WTC11 (cell line): ENCODE data around the gene DTNB. TPM values are rescaled to one million over a fixed set of nuclear protein-coding genes. Genes with fewer than 3 reads are reported as not detected.

Source experiments
- ATAC-seq: fragments of 200-7000 bp; cut with Tn5 transposase; 2 replicates; pipeline ENCODE4 v1.10.0; 2021; ENCODE audit warnings: mild to moderate bottlenecking, moderate library complexity
- CTCF ChIA-PET: fragments of 300-600 bp; sonication (Branson Sonifier 250); formaldehyde crosslinking; loops from one replicate; lab custom pipeline; 2021; ENCODE audit warnings: antibody characterized with exemption; lab: Charles Lee
- POLR2A ChIA-PET: fragments of 350-600 bp; sonication (Branson Sonifier 250); formaldehyde crosslinking; loops from one replicate; lab custom pipeline; 2021; ENCODE audit warnings: antibody characterized with exemption; lab: Charles Lee
- DNase-seq: peaks from one replicate; pipeline ENCODE4 v3.0.0; 2021; ENCODE audit warnings: low spot score
- H3K27ac Mint-ChIP-seq: 2 replicates; pipeline ENCODE4 v1.8.0; 2021; ENCODE audit warnings: mixed read lengths
- H3K27me3 Mint-ChIP-seq: 2 replicates; pipeline ENCODE4 v1.8.0; 2021; ENCODE audit warnings: low read depth, mild to moderate bottlenecking, moderate library complexity, mixed read lengths
- H3K36me3 Mint-ChIP-seq: 2 replicates; pipeline ENCODE4 v1.8.0; 2021; ENCODE audit warnings: mixed read lengths
- H3K4me1 Mint-ChIP-seq: 2 replicates; pipeline ENCODE4 v1.8.0; 2022; ENCODE audit warnings: mixed read lengths
- H3K4me3 Mint-ChIP-seq: 2 replicates; pipeline ENCODE4 v1.8.0; 2021; ENCODE audit warnings: mild to moderate bottlenecking, moderate library complexity, mixed read lengths
- H3K9me3 Mint-ChIP-seq: 2 replicates; pipeline ENCODE4 v1.8.0; 2021; ENCODE audit warnings: mixed read lengths
- CBFB ChIP-seq: sonication (generic); formaldehyde crosslinking; IDR thresholded peaks from 2 replicates; pipeline ENCODE4 v1.8.1; 2022; ENCODE audit warnings: mild to moderate bottlenecking, low read depth, missing genetic modification reagents
- EMX1 ChIP-seq: fragments of 250-450 bp; sonication (Bioruptor Pico); IDR thresholded peaks from 2 replicates; pipeline ENCODE4 v1.8.0; 2021; ENCODE audit warnings: mild to moderate bottlenecking
- FOXK1 ChIP-seq: sonication (generic); formaldehyde crosslinking; IDR thresholded peaks from 2 replicates; pipeline ENCODE4 v1.8.0; 2022; ENCODE audit warnings: mild to moderate bottlenecking, moderate library complexity, missing genetic modification reagents
- JUN ChIP-seq: sonication (generic); formaldehyde crosslinking; IDR thresholded peaks from 2 replicates; pipeline ENCODE4 v1.8.0; 2023; ENCODE audit warnings: mild to moderate bottlenecking, missing genetic modification reagents
- MXD4 ChIP-seq: fragments of 250-450 bp; sonication (Bioruptor Pico); IDR thresholded peaks from 2 replicates; pipeline ENCODE4 v1.8.0; 2021; ENCODE audit warnings: mild to moderate bottlenecking, moderate library complexity, borderline replicate concordance
- MYBL2 ChIP-seq: sonication (generic); formaldehyde crosslinking; IDR thresholded peaks from 2 replicates; pipeline ENCODE4 v1.8.1; 2023; ENCODE audit warnings: mild to moderate bottlenecking, moderate library complexity, missing genetic modification reagents
- NFE2L1 ChIP-seq: sonication (generic); formaldehyde crosslinking; IDR thresholded peaks from 2 replicates; pipeline ENCODE4 v1.8.1; 2023; ENCODE audit warnings: missing genetic modification reagents
- OVOL2 ChIP-seq: fragments of 250-450 bp; sonication (Bioruptor Pico); IDR thresholded peaks from 2 replicates; pipeline ENCODE4 v1.9.0; 2021; ENCODE audit warnings: mild to moderate bottlenecking, borderline replicate concordance
- TCF7 ChIP-seq: sonication (generic); formaldehyde crosslinking; IDR thresholded peaks from 2 replicates; pipeline ENCODE4 v1.8.0; 2022; ENCODE audit warnings: mild to moderate bottlenecking, low read depth, missing genetic modification reagents, moderate library complexity
- TEAD1 ChIP-seq: sonication (generic); formaldehyde crosslinking; IDR thresholded peaks from 2 replicates; pipeline ENCODE4 v1.8.0; 2022; ENCODE audit warnings: mild to moderate bottlenecking, missing genetic modification reagents
- TEAD4 ChIP-seq: sonication (generic); formaldehyde crosslinking; IDR thresholded peaks from 2 replicates; pipeline ENCODE4 v1.8.0; 2022; ENCODE audit warnings: mild to moderate bottlenecking, missing genetic modification reagents
- ZNF121 ChIP-seq: sonication (generic); formaldehyde crosslinking; IDR thresholded peaks from 2 replicates; pipeline ENCODE4 v1.8.0; 2023; ENCODE audit warnings: missing genetic modification reagents
- ZNF232 ChIP-seq: sonication (generic); formaldehyde crosslinking; IDR thresholded peaks from 2 replicates; pipeline ENCODE4 v1.8.0; 2022; ENCODE audit warnings: mild to moderate bottlenecking, missing genetic modification reagents
- ZNF263 ChIP-seq: sonication (generic); formaldehyde crosslinking; IDR thresholded peaks from 2 replicates; pipeline ENCODE4 v1.8.1; 2022; ENCODE audit warnings: low read depth, mild to moderate bottlenecking, moderate library complexity, missing genetic modification reagents
- total RNA-seq: library from RNA; stranded (reverse); gene quantifications from 3 replicates; pipeline ENCODE4 v1.2.3, GENCODE V29; 2021
- TF ChIP-seq, protein P1 (sequence below): fragments of 200-600 bp; IDR thresholded peaks from 2 replicates; pipeline ENCODE4 v1.8.0; 2022; ENCODE audit warnings: antibody characterized with exemption
- TF ChIP-seq, protein P2 (sequence below): fragments of 250-450 bp; sonication (Bioruptor Pico); IDR thresholded peaks from 2 replicates; pipeline ENCODE4 v1.9.0; 2021; ENCODE audit warnings: mild to moderate bottlenecking
- TF ChIP-seq, protein P3 (sequence below): sonication (generic); formaldehyde crosslinking; IDR thresholded peaks from 2 replicates; pipeline ENCODE4 v1.8.1; 2023; ENCODE audit warnings: mild to moderate bottlenecking, missing genetic modification reagents, moderate library complexity
- TF ChIP-seq, protein P4 (sequence below): sonication (generic); formaldehyde crosslinking; IDR thresholded peaks from 2 replicates; pipeline ENCODE4 v1.8.1; 2023; ENCODE audit warnings: mild to moderate bottlenecking, missing genetic modification reagents, borderline replicate concordance
- TF ChIP-seq, protein P5 (sequence below): fragments of 250-450 bp; sonication (Bioruptor Pico); IDR thresholded peaks from 2 replicates; pipeline ENCODE4 v1.9.0; 2021; ENCODE audit warnings: mild to moderate bottlenecking, borderline replicate concordance
- TF ChIP-seq, protein P6 (sequence below): fragments of 250-450 bp; sonication (Bioruptor Pico); IDR thresholded peaks from 2 replicates; pipeline ENCODE4 v1.9.0; 2021; ENCODE audit warnings: moderate library complexity, mild to moderate bottlenecking, inconsistent platforms, borderline replicate concordance

Gene DTNB
- total RNA-seq, 1 experiment from 2014 or later: 39.9 TPM

DNA sequence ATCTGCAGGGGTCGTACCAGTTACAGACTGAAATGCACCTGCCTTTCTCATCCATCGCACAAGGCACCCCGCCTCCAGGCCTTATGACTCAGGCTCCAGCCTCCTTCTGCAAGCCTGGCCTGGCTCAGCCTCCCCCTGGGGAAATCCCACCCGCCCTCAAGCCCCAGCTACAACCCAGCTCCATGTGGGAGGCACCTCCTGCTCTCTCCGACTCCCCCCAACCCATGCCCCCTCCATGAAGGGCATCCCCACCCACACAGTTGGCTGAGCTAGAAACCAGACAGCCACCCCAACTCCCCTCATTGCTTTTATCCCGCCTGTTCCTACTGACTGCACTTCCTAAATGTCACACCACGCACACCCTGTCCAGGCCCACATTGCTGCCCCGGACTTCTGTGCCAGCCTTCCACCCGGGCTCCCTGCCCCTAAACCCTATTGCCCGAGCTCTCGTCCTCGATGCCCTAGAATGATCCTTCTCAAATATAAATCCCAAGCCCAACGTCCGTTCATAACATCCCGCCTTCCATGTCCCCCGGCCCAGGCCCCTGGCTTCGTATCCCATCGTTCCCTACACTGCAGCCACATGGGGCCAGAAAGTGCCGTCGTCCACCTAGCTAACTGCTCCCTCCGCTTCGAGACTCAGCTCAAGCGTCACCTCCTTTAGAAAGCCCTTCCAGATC, 341.6 kb downstream of the DTNB start:
- Mint-ChIP-seq H3K27ac (no peak overlapping the region), H3K4me3 (no peak overlapping the region), H3K36me3 (peaks cover 10% of the 10 kb centered on the region), H3K9me3 (0 out of 2 replicates have a peak, but pooled peaks cover 4% of the 10 kb centered on the region), H3K4me1 (peaks cover 44% of the 10 kb centered on the region), H3K27me3 (no peaks in the 10 kb centered on the region)
- no peak for TF ChIP-seq JUN (CRISPR knock-in tag)
- TF ChIP-seq OVOL2 (CRISPR knock-in tag): no peak
- TF ChIP-seq, protein P1, sequence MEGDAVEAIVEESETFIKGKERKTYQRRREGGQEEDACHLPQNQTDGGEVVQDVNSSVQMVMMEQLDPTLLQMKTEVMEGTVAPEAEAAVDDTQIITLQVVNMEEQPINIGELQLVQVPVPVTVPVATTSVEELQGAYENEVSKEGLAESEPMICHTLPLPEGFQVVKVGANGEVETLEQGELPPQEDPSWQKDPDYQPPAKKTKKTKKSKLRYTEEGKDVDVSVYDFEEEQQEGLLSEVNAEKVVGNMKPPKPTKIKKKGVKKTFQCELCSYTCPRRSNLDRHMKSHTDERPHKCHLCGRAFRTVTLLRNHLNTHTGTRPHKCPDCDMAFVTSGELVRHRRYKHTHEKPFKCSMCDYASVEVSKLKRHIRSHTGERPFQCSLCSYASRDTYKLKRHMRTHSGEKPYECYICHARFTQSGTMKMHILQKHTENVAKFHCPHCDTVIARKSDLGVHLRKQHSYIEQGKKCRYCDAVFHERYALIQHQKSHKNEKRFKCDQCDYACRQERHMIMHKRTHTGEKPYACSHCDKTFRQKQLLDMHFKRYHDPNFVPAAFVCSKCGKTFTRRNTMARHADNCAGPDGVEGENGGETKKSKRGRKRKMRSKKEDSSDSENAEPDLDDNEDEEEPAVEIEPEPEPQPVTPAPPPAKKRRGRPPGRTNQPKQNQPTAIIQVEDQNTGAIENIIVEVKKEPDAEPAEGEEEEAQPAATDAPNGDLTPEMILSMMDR: no peak
- TF ChIP-seq, protein P2, sequence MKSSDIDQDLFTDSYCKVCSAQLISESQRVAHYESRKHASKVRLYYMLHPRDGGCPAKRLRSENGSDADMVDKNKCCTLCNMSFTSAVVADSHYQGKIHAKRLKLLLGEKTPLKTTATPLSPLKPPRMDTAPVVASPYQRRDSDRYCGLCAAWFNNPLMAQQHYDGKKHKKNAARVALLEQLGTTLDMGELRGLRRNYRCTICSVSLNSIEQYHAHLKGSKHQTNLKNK (CRISPR knock-in tag): no peak
- TF ChIP-seq TCF7 (CRISPR knock-in tag): no peak
- TF ChIP-seq EMX1 (CRISPR knock-in tag): no peak
- no peak for TF ChIP-seq NFE2L1 (CRISPR knock-in tag)
- TF ChIP-seq ZNF121 (CRISPR knock-in tag): no peak
- ATAC-seq: no peak
- POLR2A ChIA-PET: interaction anchor here (0.5 to 0.8 kb wide), 2 partner anchors 8 to 1274 kb away, joined by 3 read pairs; no protein-coding TSS in a partner anchor
- CTCF ChIA-PET: interaction anchor here (1.0 to 8.8 kb wide), 6 partner anchors 9 to 44 kb away, joined by 3 to 74 read pairs (median 6); no protein-coding TSS in a partner anchor
- no peak for DNase-seq

DNA sequence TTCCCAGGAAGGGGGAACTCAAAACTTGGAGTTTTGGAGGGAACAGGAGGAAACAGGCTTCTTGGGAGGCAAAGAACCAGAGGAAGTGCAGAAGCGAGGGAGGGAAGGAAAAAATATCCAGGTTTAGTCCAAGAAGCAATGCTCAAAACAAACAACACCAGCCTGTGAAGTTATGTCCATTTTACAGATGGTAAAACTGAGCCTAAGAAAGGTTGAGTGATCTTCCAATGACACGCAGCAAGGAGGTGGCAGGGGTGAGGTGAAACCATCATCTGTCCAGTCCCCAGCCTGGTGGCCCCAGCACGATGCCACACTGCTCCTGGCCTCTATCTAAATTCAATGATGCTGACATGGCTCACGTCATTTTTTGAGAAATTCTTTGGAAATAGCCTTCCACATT, 342.4 kb downstream of the DTNB start:
- H3K4me3 Mint-ChIP-seq: no peak overlapping the region
- CTCF ChIA-PET: interaction anchor here (1.1 to 1.8 kb wide), 2 partner anchors 16 to 31 kb away, joined by 4 to 8 read pairs; no protein-coding TSS in a partner anchor
- no peak for DNase-seq
- peaks cover 14% of the 10 kb centered on the region for H3K36me3 Mint-ChIP-seq
- H3K27ac Mint-ChIP-seq: no peak overlapping the region; the same call in 1 of the 2 replicates
- POLR2A ChIA-PET: no interaction called here
- ATAC-seq: no peak
- peaks cover 8% of the 10 kb centered on the region for H3K9me3 Mint-ChIP-seq
- TF ChIP-seq, protein P3, sequence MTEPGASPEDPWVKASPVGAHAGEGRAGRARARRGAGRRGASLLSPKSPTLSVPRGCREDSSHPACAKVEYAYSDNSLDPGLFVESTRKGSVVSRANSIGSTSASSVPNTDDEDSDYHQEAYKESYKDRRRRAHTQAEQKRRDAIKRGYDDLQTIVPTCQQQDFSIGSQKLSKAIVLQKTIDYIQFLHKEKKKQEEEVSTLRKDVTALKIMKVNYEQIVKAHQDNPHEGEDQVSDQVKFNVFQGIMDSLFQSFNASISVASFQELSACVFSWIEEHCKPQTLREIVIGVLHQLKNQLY (CRISPR knock-in tag): no peak
- TF ChIP-seq TEAD1 (CRISPR knock-in tag) (no peak), TEAD4 (CRISPR knock-in tag) (no peak), CBFB (CRISPR knock-in tag) (no peak), ZNF232 (CRISPR knock-in tag) (no peak), MYBL2 (no peak), MXD4 (CRISPR knock-in tag) (no peak), ZNF263 (no peak), FOXK1 (CRISPR knock-in tag) (no peak)
- TF ChIP-seq, protein P2 (CRISPR knock-in tag): no peak
- TF ChIP-seq, protein P4, sequence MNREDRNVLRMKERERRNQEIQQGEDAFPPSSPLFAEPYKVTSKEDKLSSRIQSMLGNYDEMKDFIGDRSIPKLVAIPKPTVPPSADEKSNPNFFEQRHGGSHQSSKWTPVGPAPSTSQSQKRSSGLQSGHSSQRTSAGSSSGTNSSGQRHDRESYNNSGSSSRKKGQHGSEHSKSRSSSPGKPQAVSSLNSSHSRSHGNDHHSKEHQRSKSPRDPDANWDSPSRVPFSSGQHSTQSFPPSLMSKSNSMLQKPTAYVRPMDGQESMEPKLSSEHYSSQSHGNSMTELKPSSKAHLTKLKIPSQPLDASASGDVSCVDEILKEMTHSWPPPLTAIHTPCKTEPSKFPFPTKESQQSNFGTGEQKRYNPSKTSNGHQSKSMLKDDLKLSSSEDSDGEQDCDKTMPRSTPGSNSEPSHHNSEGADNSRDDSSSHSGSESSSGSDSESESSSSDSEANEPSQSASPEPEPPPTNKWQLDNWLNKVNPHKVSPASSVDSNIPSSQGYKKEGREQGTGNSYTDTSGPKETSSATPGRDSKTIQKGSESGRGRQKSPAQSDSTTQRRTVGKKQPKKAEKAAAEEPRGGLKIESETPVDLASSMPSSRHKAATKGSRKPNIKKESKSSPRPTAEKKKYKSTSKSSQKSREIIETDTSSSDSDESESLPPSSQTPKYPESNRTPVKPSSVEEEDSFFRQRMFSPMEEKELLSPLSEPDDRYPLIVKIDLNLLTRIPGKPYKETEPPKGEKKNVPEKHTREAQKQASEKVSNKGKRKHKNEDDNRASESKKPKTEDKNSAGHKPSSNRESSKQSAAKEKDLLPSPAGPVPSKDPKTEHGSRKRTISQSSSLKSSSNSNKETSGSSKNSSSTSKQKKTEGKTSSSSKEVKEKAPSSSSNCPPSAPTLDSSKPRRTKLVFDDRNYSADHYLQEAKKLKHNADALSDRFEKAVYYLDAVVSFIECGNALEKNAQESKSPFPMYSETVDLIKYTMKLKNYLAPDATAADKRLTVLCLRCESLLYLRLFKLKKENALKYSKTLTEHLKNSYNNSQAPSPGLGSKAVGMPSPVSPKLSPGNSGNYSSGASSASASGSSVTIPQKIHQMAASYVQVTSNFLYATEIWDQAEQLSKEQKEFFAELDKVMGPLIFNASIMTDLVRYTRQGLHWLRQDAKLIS (CRISPR knock-in tag): no peak
- TF ChIP-seq, protein P5, sequence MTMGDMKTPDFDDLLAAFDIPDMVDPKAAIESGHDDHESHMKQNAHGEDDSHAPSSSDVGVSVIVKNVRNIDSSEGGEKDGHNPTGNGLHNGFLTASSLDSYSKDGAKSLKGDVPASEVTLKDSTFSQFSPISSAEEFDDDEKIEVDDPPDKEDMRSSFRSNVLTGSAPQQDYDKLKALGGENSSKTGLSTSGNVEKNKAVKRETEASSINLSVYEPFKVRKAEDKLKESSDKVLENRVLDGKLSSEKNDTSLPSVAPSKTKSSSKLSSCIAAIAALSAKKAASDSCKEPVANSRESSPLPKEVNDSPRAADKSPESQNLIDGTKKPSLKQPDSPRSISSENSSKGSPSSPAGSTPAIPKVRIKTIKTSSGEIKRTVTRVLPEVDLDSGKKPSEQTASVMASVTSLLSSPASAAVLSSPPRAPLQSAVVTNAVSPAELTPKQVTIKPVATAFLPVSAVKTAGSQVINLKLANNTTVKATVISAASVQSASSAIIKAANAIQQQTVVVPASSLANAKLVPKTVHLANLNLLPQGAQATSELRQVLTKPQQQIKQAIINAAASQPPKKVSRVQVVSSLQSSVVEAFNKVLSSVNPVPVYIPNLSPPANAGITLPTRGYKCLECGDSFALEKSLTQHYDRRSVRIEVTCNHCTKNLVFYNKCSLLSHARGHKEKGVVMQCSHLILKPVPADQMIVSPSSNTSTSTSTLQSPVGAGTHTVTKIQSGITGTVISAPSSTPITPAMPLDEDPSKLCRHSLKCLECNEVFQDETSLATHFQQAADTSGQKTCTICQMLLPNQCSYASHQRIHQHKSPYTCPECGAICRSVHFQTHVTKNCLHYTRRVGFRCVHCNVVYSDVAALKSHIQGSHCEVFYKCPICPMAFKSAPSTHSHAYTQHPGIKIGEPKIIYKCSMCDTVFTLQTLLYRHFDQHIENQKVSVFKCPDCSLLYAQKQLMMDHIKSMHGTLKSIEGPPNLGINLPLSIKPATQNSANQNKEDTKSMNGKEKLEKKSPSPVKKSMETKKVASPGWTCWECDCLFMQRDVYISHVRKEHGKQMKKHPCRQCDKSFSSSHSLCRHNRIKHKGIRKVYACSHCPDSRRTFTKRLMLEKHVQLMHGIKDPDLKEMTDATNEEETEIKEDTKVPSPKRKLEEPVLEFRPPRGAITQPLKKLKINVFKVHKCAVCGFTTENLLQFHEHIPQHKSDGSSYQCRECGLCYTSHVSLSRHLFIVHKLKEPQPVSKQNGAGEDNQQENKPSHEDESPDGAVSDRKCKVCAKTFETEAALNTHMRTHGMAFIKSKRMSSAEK: no peak
- TF ChIP-seq, protein P6, sequence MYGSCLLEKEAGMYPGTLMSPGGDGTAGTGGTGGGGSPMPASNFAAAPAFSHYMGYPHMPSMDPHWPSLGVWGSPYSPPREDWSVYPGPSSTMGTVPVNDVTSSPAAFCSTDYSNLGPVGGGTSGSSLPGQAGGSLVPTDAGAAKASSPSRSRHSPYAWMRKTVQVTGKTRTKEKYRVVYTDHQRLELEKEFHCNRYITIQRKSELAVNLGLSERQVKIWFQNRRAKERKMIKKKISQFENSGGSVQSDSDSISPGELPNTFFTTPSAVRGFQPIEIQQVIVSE (CRISPR knock-in tag): no peak
- no peaks in the 10 kb centered on the region for H3K27me3 Mint-ChIP-seq
- peaks cover 35% of the 10 kb centered on the region for H3K4me1 Mint-ChIP-seq
